K562 (cell line): ENCODE results near the gene VGF.

Experiments
- EZH2 ChIP-seq: IDR thresholded peaks from 2 replicates; pipeline ENCODE4 v1.6.1; 2012; ENCODE audit warnings: low read depth, mild to moderate bottlenecking, inconsistent platforms, low read length, borderline replicate concordance
- NCOA2 ChIP-seq, 2 experiments: fragments of 450-650 bp; IDR thresholded peaks; 2 replicates each; pipeline ENCODE4 v1.6.1; 2018; ENCODE audit warnings: mild to moderate bottlenecking in 2 of 2, moderate library complexity in 1 of 2; ENCODE audit not compliant: partially characterized antibody in 2 of 2
- TAF1 ChIP-seq: IDR thresholded peaks from 2 replicates; pipeline ENCODE4 v1.6.1; 2011; ENCODE audit warnings: mild to moderate bottlenecking, low read length, moderate library complexity; ENCODE audit not compliant: insufficient read depth, control insufficient read depth, severe bottlenecking; ENCODE audit errors: extremely low read depth

GRCh38 chr7:101202603-101202918 lies 37.2 kb upstream of the VGF start:
- no peak for TF ChIP-seq NCOA2 (IDR thresholded peaks at IDR 0.05; ENCODE audit: partially characterized antibody in 2 of 2)
- TF ChIP-seq EZH2, result no peak
- TF ChIP-seq TAF1, result no peak
